GM21619 (cell line): ENCODE data around the gene CCDC18.

ENCODE experiments used
- ATAC-seq: cut with Tn5 transposase; IDR thresholded peaks from one replicate; pipeline ENCODE4 v1.9.1; 2021; ENCODE audit not compliant: unreplicated experiment

CCDC18 gene

GRCh38 chr1:93304716-93305138 lies 124.2 kb downstream of the CCDC18 start:
- ATAC-seq: no peak

- no peak for ATAC-seq
Measured at GRCh38 chr1:93306920-93307319, 126.4 kb downstream of the CCDC18 start.

- ATAC-seq: no peak
Measured at GRCh38 chr1:93313026-93313425, 132.5 kb downstream of the CCDC18 start.

GRCh38 chr1:93317207-93317606 lies 136.7 kb downstream of the CCDC18 start:
- ATAC-seq: no peak

GRCh38 chr1:93317943-93318342 lies 137.4 kb downstream of the CCDC18 start:
- no peak for ATAC-seq

- ATAC-seq: no peak
Measured at GRCh38 chr1:93321720-93322119, 141.2 kb downstream of the CCDC18 start.

- no peak for ATAC-seq
Measured at GRCh38 chr1:93322349-93322748, 141.8 kb downstream of the CCDC18 start.

- no peak for ATAC-seq
Measured at GRCh38 chr1:93323185-93323820, 142.8 kb downstream of the CCDC18 start.

- no peak for ATAC-seq
Measured at GRCh38 chr1:93324486-93325464, 144.3 kb downstream of the CCDC18 start.
